Measurements from ENCODE around the gene SHF.

SHF gene

DNA sequence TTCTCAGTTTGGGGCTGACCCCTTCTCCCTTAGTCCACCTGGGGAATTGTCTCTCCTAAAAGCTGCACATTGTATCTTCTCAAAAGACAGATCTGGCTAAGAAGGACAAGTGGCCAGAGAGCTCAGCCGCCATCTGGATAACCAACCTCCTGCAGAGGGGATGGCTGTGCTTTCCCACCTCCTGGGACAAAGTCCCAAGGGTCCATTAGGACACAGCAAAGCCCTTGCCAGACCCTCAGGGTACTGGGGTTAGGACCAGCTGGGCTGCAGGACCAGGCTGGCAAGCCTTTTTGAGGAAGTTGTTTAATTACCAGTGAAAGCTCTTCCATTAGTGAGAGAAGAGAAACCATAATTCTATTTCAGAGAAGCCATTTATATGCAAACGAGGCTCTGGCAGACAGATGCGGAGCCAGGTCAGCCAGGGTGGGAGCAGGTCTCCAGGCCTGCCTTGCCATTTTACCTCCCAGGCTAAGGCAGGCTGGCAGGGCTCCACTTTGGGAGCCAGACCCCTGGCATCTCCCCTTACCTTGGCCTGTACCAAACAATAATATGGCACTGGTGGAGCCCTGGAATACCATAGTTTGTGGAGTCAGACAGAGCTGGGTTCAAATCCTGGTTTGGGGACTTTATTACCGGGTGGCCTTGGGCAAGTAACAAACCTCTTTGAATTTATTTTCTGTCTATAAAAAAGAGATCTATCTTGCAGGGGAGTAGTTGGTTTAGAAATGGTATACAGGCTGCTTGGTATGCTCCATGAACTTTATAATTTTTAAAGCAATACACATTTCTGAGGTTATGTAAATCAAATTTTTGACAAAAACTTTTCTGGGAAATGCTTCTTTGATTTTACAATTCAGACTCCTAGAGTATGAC is 17.9 kb downstream of the SHF start:
- DNase-seq, result no peak

DNA sequence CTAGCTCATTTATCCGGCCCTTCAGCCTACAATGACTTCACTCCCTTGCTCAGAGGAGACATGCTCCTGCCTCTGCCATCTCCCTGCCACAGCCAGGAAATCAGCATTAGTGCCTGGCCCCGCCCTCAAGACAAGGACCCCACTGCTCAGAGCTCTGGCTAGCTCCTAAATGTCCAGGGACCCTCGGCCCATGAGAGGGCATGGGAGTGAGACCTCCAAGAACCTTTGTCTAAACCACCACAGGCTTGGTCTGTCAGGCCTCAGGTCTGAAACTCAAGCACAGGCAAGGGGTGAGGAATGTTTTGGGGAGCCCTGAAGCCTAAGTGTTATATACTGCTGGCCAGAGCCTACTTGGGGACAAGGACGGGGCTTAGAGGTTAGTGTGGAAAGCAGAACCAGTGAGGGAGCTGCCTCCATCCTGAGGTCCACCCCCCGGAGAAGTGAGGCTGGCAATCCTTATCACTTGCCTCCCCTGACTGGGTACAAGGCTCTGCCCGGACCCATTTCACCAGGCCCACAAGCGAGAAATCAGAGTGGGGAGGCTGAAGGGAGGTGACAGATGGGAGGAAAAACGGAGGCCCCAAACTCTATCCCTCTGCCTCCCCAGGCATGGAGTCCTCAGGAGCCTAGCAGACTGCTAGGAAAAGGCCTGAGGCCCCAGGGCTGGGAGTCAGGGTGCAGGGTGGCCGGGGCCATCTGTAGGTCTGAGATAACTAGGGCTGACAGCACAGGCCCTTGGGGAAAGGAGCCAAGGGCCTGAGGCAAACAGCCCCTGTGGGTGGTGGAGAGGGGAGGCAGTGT is 18.8 kb downstream of the SHF start:
- DNase-seq, result no peak

- no peak for DNase-seq
Measured at GRCh38 chr15:45168286-45168685, 19.5 kb downstream of the SHF start.

- no peak for DNase-seq
Measured at GRCh38 chr15:45167631-45168205, 20.0 kb downstream of the SHF start.

DNA sequence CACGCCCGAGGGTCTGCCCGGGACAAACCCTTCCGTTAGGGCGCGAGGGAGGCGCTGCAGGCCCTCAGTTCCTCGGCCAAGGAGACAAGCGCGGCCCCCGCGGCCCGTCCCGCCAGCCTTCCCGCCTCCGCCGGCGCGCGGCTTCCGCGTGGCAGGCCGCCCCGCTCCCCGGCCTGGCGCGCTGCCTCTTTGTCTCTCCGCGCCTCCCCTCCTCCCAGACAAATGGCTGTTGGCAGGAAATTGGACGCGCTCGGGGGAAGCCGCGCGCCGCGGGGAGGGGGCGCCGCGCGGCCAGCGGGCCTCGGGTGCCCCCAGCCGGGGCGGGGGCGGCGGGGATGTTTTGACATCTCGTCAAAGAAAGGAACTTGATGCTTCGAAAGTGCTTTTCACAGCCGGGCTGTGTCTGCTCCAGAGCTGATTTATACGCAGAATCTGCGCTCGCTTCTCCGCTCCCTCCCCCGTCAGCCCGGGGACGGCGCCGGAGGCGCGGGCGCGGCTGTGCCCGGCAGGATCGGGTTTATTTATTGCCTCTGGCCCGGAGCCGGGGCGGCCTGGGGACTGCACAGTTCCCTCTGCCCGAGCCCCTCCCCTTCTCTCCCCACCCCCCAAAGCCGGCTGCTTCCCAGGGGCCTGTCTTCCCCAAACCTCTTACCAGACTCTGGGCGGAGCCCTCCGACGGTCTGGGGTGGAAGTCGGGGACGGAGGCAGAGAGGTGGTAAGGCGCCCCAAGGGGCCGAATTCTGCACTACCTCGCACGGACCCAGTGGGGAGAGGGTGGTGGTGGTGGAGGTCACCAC is 20.7 kb downstream of the SHF start:
- peak; percentile 75 for DNase-seq

GRCh38 chr15:45165536-45165935 is 22.2 kb downstream of the SHF start:
- DNase-seq, result no peak

GRCh38 chr15:45164914-45165313 is 22.9 kb downstream of the SHF start:
- no peak for DNase-seq

- DNase-seq, result no peak
Measured at GRCh38 chr15:45163508-45163856, 24.3 kb downstream of the SHF start.

DNA sequence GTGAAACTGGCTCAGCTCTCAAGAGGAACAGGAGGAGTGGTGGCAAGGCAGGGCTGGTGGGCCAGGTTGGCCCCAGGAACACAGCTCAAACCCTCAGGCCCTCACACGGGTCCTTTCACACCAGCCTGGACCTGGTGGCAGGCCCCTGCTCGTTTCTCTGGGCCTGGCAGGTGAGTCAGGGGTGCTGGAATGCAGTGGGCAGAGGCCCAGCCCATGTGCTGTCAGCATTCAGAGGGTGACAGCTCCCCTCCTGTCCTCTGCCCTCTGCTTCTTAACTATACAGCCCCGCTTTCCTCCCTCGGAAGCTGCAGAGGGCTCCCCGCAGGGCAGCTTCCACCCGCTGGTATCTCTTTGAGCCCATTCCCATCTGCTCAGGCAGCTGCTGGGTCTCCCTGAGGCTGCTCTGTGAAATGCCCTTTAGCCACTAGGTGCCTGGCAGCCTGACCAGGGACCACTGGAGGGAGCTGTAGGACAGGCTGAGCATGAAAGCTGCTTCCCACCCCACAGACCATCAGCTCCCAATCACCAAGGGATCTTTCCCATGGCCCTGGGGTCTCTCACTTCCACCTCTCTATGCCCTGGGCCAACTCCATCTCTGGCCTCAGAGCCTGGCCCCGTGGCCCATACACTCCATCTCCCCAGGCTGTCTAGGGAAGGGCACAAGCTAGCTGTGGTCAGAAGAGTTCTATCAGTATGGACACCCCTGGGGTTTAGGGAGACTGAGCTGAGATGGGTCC is 24.8 kb downstream of the SHF start:
- peak; percentile 58 for DNase-seq

DNA sequence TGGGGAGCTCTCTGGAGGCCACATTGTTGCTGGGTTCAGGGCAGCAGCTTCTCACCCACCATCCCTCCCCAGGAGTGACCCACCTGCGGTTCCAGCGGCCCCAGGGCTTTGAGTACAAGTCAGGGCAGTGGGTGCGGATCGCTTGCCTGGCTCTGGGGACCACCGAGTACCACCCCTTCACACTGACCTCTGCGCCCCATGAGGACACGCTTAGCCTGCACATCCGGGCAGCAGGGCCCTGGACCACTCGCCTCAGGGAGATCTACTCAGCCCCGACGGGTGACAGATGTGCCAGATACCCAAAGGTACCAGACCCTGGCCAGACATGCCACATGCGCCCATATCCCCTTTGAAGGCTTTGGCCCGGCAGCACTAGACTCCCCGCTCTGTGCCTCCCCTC is 26.1 kb downstream of the SHF start:
- no peak for DNase-seq

DNA sequence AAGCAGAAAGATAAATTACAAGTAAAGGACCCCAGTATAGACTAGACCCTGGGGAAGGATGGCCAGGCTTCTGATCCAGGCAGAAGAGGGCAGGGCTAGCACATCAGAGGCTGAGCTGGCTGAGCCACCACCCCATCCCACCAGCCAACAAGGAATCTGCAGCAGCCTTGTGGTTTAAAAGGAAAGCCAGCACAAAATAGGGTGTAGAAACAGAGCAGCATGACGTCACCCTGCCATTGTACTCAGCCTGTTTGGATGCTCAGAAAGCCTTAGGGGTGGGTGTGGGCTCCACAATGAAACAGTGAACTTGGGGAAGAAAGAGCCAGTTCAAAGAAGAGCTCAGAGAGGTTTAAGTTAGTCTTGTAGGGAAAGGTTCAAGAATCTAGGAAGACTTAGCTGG is 29.8 kb downstream of the SHF start:
- no peak for DNase-seq

- no peak for DNase-seq
Measured at GRCh38 chr15:45156744-45157455, 30.9 kb downstream of the SHF start.

DNA sequence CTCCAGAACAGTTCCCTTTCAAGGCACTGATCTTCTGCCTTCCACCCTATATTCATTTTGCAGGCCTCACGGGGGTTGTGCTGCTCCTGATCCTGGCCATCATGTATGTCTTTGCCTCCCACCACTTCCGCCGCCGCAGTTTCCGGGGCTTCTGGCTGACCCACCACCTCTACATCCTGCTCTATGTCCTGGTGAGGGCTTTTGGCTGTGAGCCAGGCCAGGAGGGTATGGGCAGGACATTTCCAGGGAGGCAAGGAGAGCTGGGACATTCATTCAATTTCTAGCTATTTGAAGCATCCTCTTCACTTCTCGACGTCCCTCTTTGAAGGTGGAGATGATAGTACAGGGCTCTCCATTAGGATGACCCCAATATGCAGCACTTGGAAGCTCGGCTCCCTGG is 32.0 kb downstream of the SHF start:
- DNase-seq, result no peak

GRCh38 chr15:45151998-45152828 is 35.6 kb downstream of the SHF start:
- no peak for DNase-seq

DNA sequence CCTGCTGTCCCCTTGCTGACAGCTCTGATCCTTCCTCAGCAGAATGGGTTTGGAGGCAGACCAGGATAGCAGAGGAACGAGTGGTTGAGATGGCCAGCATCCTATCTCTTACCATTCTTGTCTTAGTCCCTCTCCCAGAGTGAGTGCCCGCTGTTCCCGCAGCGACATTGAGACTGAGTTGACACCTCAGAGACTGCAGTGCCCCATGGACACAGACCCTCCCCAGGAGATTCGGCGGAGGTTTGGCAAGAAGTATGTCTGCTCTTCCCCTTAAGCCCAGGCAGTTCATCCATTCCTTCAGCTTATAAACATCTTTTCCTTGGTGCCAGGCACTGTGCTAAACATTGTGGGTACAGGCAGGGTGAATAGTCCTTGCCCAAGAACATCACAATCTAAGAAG is 36.8 kb downstream of the SHF start:
- no peak for DNase-seq

DNA sequence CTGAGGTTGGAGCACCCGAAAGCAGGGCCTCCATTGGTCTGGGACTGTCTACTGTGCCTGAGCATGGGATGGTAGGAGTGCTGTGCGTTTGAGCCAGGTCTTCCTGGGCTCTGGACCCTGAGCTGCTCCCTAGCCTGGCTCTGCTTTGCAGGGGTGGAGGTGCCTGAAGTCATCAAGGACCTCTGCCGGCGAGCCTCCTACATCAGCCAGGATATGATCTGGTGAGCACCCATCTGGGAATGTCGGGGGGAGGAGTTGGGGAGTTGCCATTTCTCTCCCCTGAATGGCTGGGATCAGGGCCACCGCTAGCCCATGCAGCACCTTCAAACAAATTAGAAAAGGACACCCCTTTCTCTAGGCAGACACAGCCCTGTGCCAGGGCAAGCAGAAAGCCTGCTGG is 37.3 kb downstream of the SHF start:
- no peak for DNase-seq

- no peak for DNase-seq
Measured at GRCh38 chr15:45149060-45149459, 38.7 kb downstream of the SHF start.

DNA sequence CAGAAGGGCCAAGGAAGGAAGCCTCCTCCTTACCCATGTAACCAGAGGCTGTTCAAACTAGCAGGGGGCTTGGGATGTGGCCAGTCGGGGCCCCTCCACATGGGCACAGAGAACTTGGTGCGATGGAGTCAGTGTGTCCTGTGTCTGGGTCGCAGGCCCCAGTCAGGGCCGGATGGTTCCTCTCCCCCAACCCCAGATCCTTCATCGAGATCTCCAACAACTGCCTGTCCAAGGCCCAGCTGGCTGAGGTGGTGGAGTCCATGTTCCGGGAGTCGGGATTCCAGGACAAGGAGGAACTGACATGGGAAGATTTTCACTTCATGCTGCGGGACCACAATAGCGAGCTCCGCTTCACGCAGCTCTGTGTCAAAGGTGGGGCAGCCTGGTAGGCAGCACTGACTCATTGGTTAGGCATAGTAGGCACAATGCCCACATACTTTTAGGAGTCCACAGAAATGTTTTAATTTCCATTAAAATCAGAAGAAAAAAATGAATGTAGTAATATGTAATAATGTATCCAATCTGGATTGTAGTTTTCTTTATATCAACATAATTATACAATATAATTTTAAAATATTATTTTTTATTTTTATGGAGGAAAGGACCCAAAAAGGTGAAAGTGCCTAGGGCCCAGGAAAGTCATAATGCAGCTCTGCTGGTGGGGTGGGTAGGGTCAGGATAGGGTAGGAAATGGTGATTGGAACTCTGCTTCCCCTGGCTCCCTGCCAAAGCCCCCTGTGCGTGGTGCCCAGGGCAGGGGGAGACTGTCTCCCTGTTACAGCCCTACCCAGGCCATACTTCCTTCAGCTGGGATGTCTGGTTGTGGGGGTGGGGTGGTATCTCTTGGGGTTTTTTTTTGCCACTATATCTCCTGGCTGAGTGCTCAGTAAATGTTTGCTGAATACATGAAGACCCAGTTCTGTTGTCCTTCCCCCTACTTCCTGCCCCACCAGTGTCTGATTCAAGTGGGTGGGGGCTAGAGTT is 39.4 kb downstream of the SHF start:
- no peak for DNase-seq

- DNase-seq, result no peak
Measured at GRCh38 chr15:45147606-45148005, 40.2 kb downstream of the SHF start.

GRCh38 chr15:45146405-45146804 is 41.4 kb downstream of the SHF start:
- no peak for DNase-seq

Measured in stimulated activated CD4-positive, alpha-beta T cell treated with anti-CD3 and anti-CD28 coated beads, Interleukin-12 subunit alpha, Interleukin-12 subunit beta, amount 100 ng/mL, for 4 hours (primary cell).